Endothelial cell of umbilical vein (primary cell): Measurements from ENCODE around the gene TBX1.

Experiments
- CTCF ChIP-seq, 2 donors: IDR thresholded peaks; 1 replicate in 1 of 2; 2 replicates in 1 of 2; pipeline ENCODE4 v1.5.1; 2011; ENCODE audit warnings: low read length in 2 of 2, mild to moderate bottlenecking in 2 of 2, moderate library complexity in 2 of 2, control low read depth in 1 of 2, inconsistent platforms in 1 of 2, low read depth in 1 of 2; ENCODE audit not compliant: insufficient read depth in 1 of 2; ENCODE audit errors: extremely low read depth in 1 of 2
- EZH2 ChIP-seq: IDR thresholded peaks from 2 replicates; pipeline ENCODE4 v1.6.1; 2012; ENCODE audit warnings: borderline replicate concordance, low read depth, mild to moderate bottlenecking, moderate library complexity, low read length, inconsistent platforms; ENCODE audit not compliant: severe bottlenecking
- FOS ChIP-seq: IDR thresholded peaks from 2 replicates; pipeline ENCODE4 v1.6.1; 2011; ENCODE audit warnings: mild to moderate bottlenecking, low read length, moderate library complexity, borderline replicate concordance; ENCODE audit not compliant: insufficient read depth
- JUN ChIP-seq: IDR thresholded peaks from 2 replicates; pipeline ENCODE4 v1.6.1; 2011; ENCODE audit warnings: borderline replicate concordance, low read depth; ENCODE audit not compliant: insufficient read length, insufficient read depth
- MAX ChIP-seq: IDR thresholded peaks from 2 replicates; pipeline ENCODE4 v1.6.1; 2011; ENCODE audit not compliant: insufficient read depth, insufficient read length
- MYC ChIP-seq: IDR thresholded peaks from one replicate; pipeline ENCODE4 v1.6.1; 2011; ENCODE audit warnings: mild to moderate bottlenecking, low read depth, low read length
- POLR2A ChIP-seq: IDR thresholded peaks from 2 replicates; pipeline ENCODE4 v1.6.1; 2012; ENCODE audit warnings: low read depth, mild to moderate bottlenecking, control low read depth, low read length
- POLR2AphosphoS5 ChIP-seq: IDR thresholded peaks from 2 replicates; pipeline ENCODE4 v1.6.1; 2012; ENCODE audit warnings: low read depth, mild to moderate bottlenecking, control low read depth, low read length, moderate library complexity; ENCODE audit not compliant: insufficient read depth

GRCh38 chr22:19714312-19715187 is 46.0 kb upstream of the TBX1 start, which contains the start of gene SEPTIN5:
- TF ChIP-seq CTCF (IDR thresholded peaks at IDR 0.05; ENCODE audit: extremely low read depth in 1 of 2, insufficient read depth in 1 of 2, low read depth in 1 of 2, low read length in 2 of 2) (no peak), EZH2 (no peak), POLR2AphosphoS5 (peak; percentile 19), POLR2A (no peak), MAX (no peak), FOS (no peak), JUN (no peak), MYC (no peak)
